Tibial nerve (tissue), 4 donors: ENCODE results near the gene CCNI.

Experiments
- CTCF ChIP-seq, 5 experiments: fragments of 200-600 bp in 3 of 5; fragments of 450-650 bp in 2 of 5; sonication (generic) in 3 of 5; IDR thresholded peaks; one replicate each; pipeline ENCODE4 v1.5.1; 2016 to 2019; ENCODE audit warnings: antibody characterized with exemption in 5 of 5, mild to moderate bottlenecking in 3 of 5, moderate library complexity in 2 of 5
- EP300 ChIP-seq, 2 donors: sonication (generic); formaldehyde crosslinking; IDR thresholded peaks; one replicate each; pipeline ENCODE4 v1.6.1; 2017; ENCODE audit warnings: antibody characterized with exemption in 2 of 2, mild to moderate bottlenecking in 1 of 2
- POLR2A ChIP-seq, 2 donors: fragments of 450-650 bp; IDR thresholded peaks; one replicate each; pipeline ENCODE4 v1.6.1; 2017; ENCODE audit warnings: antibody characterized with exemption in 2 of 2, mild to moderate bottlenecking in 2 of 2, moderate library complexity in 2 of 2

- TF ChIP-seq CTCF (IDR thresholded peaks at IDR 0.05) (no peak), POLR2A (IDR thresholded peaks at IDR 0.05) (no peak), EP300 (IDR thresholded peaks at IDR 0.05) (no peak)
These were observed 49.5 kb downstream of the CCNI start for GRCh38 chr4:77026322-77026704.
